Amniotic stem cell (primary cell): ENCODE data around the gene TMEM184B.
"Not testable (repeated sequence)": the region's sequence is repeated elsewhere in the genome, so short reads cannot be mapped to it uniquely, and the experiment has no call there.

Source experiments
- DNase-seq: peaks from one replicate; lab custom pipeline; 2025; lab: John Stamatoyannopoulos, UW

TMEM184B gene

GRCh38 chr22:38249301-38249700 is 23.5 kb downstream of the TMEM184B start:
- DNase-seq: no peak

DNA sequence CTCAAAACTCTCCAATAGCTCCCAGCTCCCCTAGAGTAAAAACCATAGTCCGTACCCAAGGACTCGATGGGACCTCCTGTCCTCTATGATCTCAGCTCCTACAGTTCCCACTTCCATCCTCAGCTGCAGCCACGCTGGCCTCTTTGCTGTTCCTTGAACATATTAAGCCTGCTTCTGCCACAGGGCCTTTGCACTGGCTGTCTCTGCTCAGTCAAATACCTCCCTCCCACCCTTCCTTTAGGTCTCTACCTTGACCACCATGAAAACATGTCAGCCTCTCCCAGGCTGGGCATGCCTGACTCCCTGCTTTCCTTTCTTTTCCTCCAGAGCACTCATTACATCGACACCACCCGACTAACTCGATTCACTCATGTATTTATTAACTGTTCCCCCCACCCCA is 24.5 kb downstream of the TMEM184B start:
- DNase-seq: no peak

DNA sequence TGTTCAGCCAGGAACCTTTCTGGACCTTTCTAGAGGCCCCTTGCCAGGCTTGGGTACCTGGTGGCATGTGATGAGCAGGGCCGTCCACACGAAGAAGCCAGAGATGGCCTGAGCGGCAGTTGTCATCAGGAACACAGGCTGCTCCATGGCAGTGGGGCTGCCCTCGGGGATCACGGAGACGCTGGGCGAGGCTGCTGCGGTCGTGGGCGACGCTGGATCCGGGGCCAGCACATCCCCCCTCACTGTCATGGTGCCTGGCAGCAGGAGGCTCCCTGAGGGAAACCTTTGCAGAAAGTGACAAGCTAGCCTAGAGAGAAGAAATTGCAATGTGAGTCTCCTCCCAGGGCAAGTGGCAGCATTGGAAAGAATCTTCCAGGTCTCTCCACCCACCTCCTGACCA is 25.1 kb downstream of the TMEM184B start:
- DNase-seq: no peak

- DNase-seq: no peak
Measured at GRCh38 chr22:38246692-38247091, 26.1 kb downstream of the TMEM184B start.

GRCh38 chr22:38246046-38246658 is 26.7 kb downstream of the TMEM184B start:
- DNase-seq: no peak

GRCh38 chr22:38244106-38244505 is 28.7 kb downstream of the TMEM184B start:
- DNase-seq: no peak

- no peak for DNase-seq
Measured at GRCh38 chr22:38243007-38243765, 29.6 kb downstream of the TMEM184B start.

DNA sequence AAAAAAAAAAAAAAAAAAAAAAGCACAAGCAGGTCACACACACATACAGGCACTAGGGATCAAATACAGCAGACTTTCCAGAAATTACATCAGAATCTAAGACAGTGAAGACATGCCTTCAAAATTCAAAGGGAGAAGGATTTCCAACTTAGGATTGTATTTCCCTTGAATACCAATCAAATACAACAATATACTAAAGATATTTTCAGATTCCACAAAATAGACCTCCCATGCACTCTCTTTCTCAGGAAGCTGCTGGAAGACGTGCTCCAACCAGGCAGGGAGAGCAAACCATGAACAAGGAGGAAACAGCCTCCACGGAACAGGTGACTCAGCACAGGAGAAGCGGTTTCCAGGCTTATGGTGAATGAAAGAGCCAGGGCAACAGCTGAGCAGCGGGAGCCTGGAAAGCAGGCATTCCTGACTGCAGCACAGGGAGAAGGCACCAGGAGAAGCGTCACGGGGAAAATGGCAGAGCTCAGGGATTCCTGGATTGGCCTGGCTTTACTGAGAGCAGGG is 32.0 kb downstream of the TMEM184B start:
- peak; percentile 87 for DNase-seq

DNA sequence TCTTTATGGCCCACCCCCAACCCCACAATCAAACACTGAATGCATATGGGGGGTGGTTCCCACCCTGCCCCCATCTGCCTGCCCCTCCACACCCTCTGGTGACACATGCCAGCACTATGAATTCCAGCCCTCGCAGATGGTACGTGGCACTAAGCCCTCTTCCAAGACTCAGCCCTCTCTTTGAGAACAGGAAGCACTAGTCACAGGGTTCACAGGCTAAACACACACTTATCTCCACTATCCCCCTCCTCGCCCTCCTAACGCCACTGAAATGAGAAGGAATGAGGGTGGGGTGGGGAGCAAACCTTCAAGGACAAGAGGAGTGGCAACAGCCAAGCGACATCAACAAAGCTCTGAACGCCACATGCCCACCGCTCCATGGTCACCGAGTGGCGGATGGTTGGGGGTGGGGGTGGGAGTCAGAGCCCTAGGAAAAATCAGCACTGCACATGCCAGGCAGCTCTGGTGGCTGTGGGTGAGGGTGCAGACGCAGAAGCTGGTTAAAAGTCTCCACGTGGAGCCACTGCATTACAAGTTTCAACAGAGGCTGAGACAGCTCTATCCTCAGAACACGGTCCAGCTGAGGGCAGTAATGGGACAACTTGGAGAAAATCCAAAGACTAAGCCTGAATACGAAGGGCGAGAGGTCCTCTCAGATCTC is 33.6 kb downstream of the TMEM184B start:
- DNase-seq: peak; percentile 84

DNA sequence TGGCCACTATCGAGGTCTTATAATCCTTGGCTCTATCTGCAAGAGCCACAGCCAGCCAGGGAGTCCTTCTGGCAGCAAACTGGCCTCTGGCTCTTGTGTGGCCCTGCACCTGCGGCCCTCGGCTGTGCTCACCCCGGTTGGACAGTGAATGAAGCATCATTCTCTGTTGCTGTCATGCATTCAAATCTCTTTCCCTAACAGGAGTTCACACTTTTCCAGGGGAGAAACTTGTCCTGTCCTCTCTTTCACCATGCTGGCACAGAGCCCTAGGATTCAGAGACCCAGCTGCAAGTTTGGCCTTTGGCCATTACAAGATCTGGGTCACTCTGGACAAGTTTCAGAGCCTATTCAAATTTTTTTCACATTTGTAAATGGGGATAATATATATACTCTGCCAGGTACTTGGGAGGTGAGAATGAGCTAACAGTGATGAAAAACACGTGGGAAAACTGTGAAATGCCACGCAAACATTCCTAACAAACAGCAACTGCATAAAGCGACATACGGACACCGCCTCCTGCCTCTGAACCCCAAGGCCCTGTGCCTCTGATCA is 34.2 kb downstream of the TMEM184B start:
- DNase-seq: no peak

DNA sequence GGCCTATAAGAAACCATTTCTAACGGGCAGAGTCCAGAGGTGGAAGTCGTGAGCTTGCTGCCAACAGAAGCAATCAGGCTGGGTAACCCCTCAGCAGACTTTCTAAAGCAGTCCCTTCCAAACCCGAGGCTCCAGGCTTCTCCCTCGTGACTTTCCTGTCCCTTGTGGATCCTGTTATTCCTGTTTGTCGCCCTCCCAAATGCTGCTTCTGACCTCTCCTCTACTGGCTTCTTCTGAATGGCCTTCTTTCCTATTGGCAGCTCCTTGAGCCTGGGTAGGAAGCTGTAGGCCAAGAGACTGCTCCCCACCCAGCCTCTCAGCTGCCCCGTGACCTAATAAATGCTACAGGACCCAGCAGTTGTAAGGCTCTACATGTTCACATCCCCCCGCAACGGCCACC is 36.0 kb downstream of the TMEM184B start:
- DNase-seq: no peak

DNA sequence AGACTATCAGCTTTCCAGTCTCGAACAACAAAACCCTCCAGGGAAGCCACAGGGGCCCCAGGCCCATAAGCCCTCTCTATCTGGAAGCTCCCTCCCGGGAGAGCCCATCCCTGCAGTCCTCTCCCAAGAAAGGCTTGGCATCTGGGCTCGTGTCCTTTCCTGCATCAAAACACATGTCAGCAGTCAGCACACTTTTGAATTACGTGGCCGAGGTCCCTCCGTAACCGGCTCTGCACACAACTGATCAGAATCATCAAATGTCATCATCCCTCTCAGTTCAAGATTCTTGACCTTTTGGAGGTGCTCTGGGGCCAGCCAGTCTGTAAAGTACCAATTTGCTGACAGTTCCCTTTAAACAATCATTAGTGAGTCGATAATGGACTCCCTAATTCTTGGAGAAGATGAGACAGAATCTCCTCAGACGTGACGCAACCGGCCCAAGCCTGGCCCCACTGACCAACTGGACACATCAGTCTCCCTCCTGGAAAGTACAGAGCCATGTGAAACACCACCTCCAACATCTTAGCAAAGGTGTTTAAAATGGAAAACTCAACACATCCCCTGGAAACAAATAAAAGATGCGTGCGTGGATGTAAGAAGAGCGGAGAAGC is 37.5 kb downstream of the TMEM184B start:
- no peak for DNase-seq

DNA sequence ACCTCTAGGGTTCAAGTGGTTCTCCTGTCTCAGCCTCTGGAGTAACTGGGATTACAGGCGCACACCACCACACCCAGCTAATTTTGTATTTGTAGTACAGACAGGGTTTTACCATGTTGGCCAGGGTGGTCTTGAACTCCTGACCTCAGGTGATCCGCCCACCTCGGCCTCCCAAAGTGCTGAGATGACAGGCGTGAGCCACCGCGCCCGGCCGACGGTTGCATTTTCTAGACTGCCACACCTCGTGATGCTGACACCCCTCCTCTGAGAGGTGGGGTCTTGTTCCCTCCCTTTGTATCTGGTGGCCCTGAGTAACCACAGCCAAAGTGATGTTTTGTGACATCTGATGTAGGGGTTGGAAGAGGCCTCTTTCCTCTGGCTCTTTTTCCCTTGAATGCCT is 39.0 kb downstream of the TMEM184B start:
- DNase-seq: not testable (repeated sequence)

- no peak for DNase-seq
Measured at GRCh38 chr22:38233427-38233826, 39.4 kb downstream of the TMEM184B start.

DNA sequence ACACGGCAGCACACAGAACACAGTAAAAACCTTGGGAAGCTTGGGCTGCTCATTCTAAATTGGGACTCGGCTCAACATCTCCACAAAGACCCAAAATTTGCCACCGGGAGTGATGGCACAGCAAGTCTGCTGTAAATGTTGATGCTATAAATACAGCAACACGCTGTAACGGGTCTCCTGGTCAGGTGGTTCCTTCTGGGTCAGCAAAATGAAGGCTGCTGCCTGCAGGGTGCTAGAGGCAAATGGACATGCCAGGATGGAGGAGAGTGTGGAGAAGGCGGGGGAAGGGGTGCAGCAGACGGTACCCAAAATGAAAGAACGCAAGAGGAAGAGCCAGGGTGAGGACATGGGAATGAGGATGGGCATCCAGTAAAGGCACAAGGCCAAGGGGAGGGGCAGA is 40.6 kb downstream of the TMEM184B start:
- no peak for DNase-seq

DNA sequence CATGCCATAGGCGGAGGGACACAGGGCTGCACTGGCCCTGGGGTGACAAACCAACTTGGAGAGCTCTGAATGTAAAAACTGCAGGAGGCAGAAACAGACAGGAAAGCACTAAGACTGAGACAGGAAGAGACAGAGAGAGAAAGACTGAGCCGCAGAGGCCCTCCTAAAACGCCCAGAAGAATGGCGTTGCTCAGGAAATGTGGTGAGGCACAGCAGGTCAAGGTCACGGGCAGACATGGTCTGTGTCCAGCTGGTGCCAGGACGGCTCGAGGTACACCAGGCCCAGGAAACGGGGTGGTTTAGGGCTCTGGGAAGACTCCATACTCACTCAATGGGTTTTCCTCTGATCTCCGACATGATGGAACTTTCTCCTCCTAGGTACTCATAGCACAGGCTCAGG is 41.9 kb downstream of the TMEM184B start:
- no peak for DNase-seq

- DNase-seq: no peak
Measured at GRCh38 chr22:38230108-38230825, 42.5 kb downstream of the TMEM184B start.

DNA sequence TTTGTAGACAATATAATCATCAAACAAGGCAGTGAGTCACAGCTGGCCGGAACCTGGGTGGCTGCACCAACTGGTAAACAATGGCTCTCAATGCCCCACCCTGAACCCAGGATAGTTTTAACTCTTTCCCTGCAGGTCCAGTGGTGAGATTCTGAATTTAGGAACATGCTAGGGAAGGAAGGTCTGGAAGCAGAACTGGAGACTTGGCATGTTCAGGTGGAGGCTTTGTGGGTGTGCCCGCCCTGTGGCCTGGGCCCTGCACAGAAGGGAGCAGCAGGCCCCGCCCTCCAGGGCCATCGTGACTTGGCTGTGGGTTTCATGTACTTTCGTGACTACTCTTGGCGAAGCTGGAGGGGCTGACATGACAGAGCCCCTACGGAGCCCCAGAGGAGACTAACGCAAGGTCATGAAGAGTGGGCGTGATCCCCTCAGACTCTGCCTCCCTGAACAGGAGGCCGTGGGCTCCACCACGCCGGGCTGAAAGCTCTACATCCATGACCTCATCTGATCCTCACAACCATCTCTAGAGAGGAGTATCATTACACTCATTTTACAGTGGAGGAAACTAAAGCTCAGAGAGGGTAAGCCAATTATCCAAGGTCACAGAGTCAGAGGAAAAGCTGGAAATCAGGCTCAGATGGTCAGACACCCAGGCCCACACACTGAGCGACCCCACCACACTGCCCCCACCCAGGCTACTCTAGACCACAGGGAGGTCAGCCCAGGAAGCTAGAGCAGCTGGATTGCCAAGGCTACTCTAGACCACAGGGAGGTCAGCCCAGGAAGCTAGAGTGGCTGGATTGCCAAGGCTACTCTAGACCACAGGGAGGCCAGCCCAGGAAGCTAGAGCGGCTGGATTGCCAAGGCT is 43.7 kb downstream of the TMEM184B start:
- no peak for DNase-seq

- DNase-seq: no peak
Measured at GRCh38 chr22:38228326-38228872, 44.4 kb downstream of the TMEM184B start.
